SKM-1 (cell line): ENCODE measurements around the gene NELFB.

ENCODE experiments used
- DNase-seq: peaks from one replicate; lab custom pipeline; 2025; ENCODE audit not compliant: unreplicated experiment; lab: John Stamatoyannopoulos, UW

Gene NELFB

DNA sequence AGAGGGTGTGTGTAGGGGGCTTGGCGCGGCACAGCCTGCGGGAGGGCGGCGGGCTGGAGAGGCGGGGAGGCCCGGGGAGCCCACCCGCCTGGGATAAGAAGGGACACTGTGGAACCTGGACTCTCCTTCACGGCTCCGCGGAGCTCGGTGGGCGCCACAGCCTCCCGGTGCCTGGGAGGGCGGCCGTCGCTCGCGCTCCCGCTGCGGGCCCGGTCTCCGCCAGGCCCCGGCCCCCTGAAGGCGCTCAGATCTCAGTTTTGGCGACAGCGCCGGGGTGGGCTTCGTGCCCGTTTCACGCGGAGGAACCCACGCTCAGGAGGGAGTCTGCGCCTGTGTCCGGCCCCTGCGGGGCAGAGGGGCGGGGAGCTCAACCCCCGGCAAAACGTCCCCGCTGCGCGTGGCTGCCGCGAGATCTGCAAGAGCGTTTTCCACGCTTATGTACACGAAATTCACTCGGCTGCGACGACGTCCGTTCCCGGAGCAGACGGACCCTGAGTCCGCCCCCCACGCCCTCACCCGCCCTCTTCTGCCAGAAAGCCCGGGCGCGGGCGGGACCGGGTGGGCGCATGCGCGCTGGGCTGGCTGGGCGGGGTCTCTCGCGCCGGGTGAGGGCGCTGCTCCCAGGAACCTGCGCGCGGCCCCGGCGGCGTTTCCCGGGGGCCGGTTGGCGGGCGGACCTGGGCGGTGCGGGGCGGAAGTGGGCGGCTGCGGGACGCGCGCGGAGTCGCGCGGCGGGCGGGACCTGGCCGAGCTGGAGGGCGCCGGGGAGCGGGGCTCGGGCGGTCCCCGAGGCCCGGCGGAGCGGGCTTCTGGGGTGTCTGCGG, at the start of gene NELFB:
NELFB (plus strand) TSS at position 704 of the 824 bp plus-strand sequence.
- DNase-seq = peak; percentile 70

DNA sequence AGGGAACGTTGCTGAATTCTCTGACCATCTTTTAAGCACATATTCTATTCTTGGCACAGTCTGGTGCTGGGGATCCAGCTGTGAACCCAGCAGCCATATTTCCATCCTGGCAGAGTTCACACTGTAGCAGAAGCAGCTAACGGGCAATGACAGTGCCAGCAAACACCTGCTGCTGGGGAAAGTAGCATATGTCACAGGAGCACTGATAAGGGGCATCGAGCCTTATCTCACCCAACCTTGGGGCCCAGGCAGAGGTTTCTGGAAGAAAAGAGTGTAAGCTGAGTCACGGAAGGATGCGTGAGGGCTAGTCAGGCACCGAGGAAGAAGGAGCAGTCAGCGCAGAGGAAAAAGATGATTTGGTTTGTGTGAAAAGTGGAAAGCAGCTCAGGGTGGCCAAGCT, 48.5 kb upstream of the NELFB start:
- DNase-seq = no peak

DNA sequence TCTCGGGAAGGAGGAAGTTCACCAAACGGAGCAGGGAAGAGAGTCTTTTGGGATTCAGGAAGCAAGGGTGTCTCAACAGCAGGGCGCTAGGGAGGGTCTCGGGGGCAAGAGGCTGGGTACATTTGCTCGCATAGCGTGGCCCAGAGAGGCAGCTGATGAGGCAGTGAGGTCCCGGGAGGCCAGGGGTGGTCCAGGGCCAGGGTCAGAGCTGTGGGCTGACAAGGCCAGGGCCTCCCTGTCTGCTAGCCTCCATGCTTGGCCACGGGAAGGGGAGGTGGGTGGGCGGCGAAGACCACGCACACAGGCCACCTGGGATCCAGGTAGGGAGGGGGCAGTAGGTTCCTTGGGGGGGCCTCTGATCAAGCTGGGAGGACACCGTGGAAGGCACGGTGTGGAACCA, 43.6 kb upstream of the NELFB start:
- no peak for DNase-seq

DNA sequence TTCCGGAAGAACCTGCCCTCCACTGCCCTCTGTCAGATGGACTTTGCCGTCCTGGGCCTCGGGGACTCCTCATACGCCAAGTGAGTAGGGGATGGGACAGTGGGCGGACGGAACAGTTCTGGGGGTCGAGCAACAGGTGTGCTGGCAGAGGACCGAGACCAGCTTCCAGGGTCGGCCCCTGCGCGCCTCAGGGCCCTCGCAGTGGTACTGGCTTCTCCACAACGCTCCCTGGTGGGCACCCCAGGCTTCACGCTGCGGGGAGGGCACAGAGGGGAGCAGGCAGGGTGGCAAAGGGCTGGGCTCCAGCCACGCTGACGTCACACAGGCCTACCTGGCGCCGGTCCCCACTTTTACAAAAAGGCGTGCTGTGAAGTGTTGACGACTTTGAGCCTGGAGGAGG, 42.6 kb upstream of the NELFB start:
- no peak for DNase-seq

DNA sequence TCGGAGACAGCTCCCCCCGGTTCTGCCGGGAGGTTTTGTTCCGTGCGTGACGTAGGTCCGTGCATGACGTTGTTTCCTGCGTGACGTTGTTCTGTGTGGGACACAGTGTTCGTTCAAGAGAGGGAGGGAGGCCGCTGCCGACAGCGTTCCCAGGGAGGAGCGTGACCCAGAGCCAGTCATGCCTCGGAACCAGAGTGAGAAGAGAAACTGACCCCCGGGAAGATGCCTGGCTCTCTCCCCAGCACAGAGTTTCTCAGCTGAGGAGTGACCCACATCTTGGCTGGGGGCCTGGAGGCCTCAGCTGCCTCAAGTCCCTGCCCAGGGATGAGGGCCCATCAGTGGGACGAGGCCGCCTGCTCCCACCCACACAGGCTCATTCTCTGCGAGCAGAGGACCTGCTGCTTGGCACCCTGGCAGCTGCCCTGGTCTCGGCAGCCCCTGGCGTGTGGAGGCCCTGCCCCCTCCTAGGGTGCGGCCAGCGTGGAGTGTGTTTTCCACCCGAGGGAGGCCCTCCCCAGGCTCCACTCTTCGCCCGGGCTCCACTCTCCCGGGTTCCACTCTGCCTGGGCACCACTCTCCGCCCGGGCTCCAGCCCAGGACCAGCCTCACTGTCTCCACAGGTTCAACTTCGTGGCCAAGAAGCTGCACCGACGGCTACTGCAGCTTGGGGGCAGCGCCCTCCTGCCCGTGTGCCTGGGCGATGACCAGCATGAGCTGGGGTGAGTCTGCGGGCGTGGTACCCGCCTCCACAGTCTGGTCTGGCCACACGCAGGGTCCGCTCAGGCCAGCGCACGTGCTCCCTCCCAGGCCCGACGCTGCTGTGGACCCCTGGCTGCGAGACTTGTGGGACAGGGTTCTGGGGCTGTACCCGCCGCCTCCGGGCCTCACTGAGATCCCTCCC, 41.7 kb upstream of the NELFB start:
- DNase-seq = no peak

DNA sequence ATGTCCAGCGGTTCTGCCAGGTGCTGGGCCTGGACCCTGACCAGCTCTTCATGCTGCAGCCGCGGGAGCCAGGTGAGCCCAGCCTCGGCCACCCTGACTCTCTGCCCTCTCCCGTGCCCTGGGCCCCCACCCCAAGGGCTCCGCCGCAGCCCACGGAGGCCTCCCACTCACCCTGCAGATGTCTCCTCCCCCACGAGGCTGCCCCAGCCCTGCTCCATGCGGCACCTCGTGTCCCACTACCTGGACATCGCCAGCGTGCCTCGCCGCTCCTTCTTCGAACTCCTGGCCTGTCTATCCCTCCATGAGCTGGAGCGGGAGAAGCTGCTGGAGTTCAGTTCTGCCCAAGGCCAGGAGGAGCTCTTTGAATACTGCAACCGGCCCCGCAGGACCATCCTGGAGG, 40.5 kb upstream of the NELFB start:
- no peak for DNase-seq

DNA sequence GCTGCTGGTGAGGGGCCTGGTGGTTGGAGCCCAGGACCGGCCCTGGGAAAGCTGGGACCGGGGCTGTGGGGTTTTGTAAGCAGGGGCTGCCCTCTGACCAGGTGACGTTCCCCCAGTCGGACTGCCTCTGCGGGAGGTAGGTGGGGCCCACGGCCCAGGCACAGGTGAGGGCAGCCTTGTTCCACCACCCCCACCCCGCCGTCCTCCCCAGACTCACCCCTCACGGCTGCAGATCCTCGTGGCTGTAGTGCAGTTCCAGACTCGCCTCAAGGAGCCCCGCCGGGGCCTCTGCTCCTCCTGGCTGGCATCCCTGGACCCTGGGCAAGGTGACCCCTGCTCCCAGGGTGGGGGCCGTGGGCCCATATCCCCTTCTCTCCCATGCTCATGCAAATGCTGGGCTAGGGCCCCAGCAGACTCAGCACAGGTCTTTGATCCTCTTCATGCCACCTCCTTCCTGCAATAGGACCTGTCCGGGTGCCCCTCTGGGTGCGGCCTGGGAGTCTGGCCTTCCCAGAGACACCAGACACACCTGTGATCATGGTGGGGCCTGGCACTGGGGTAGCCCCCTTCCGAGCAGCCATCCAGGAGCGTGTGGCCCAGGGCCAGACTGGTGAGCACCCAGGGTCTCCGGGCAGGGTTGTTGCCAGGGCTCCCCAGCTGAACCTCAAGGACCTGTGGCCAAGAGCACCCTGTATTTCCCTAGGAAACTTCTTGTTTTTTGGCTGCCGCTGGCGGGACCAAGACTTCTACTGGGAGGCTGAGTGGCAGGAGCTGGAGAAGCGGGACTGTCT, 39.7 kb upstream of the NELFB start:
- DNase-seq = no peak

DNA sequence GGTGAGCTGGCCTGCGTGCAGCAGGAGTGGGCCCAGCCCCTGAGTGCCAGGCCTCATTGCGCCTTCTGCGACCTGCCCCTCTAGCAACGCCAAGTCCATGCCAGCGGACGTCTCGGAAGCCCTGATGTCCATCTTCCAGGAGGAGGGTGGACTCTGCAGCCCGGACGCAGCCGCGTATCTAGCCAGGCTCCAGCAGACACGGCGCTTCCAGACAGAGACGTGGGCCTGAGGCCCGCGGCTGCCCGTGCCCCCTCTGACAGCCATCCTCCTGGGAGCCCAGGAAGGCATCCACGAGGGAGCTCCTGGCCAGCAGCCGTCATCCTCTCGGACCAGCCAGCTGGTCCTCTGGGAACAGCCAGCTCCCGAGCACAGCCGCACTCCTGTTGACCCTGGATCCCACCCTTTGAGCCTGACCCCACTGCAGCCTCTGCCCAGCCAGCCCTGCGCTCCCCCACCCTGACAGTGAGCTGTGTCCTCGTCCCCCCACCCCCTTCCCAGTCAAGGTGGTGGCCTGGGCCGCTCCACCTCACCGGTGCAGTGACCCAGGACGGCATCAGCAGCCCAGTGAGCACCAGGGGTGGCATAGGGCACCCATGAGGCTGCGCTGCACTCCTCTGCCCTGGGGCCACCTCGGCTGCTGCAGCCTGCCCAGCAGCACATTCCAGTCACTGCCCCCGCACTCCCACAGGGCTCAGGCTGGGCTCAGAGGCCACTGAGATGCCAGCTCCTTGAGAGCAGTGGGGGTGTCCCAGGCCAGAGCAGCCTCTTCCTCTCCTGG, 38.8 kb upstream of the NELFB start:
- DNase-seq = no peak

DNA sequence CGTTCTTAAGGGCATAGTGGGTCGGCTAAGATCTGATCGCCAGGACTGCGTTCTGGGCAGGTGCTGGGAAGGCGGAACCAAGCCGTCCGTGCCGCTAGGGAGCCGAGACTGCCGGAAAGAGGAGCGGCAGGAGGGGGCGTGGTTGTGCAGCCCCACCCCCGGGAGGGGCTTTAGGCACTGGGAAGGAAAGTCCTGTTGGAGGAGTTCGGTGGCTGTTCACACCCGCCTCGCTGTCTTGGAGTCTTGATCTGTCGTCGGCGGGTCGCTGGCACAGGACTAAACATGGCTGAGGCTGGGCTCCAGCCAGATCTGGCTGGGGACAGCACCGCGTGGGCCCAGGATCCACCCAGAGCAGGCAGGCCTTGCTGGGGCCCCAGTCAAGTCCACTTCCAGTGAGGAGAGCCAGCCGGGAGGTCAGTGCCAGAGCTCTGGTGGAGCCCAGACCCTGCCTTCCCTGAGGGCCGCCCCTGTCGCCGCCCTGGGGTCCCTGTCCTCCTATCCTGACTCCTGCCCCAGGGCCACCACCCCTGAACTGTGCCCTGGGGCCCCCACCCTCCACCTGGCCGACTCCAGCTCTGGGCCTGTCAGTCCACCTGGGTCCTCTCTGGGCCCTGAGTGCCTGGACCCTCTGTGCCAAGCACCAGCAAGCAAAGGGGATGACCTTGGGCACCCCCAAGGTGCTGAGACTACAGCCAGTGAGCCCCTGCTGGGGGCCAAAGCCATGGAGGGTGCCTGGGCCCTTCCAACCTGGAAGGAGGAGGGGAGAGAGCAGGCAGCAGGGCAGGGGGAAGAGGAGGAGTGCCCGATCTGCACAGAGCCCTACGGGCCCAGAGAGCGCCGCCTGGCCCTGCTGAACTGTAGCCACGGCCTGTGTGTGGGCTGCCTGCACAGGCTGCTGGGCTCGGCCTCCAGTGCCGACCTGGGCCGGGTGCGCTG, 37.6 kb upstream of the NELFB start:
- DNase-seq = no peak

DNA sequence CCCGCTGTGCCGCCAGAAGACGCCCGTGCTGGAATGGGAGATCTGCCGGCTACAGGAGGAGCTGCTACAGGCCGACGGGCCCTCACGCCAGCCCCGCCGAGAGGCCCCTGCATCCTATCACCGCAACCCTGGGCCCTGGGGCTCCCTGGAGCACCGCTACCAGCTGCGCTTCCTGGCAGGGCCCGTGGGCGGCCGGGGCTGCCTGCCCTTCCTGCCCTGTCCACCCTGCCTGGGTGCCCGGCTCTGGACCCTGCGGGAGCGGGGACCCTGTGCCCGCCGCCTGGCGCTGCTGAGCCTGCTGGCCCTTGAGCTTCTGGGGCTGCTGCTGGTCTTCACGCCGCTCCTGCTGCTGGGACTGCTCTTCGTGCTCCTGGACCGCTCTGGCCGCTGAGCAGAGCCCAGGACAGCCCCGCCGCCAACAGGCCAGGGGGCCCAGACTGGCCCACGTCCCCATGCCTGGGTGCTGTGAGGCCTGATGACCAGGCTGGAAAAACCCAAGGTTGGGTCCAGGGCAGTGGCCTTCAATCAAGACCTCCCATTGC, 36.8 kb upstream of the NELFB start:
- DNase-seq = no peak

DNA sequence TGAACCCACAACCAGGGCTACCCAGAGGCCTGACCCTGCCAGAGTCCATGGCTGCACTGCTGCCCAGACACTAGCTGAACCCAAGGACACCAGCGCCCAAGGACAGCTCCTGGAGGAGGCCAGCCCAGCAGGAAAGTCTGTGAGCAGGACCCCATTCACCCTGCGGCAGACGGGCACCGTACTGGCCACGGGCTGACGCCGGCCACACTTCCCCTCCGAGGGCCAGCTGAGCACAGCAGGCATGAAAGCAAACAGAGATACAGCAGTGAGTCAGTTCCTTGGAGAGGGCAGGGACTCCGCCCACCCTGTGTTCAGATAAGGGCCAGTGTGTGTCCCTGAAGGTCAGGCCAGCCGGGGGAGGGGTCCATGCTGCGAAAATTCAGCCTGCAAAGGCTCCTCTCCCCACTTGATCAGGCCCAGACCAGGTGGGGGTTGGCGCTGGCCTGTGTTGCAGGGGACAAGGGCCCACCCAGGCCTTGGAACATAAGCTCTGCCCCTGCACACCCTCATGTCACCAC, 36.3 kb upstream of the NELFB start:
- no peak for DNase-seq

DNA sequence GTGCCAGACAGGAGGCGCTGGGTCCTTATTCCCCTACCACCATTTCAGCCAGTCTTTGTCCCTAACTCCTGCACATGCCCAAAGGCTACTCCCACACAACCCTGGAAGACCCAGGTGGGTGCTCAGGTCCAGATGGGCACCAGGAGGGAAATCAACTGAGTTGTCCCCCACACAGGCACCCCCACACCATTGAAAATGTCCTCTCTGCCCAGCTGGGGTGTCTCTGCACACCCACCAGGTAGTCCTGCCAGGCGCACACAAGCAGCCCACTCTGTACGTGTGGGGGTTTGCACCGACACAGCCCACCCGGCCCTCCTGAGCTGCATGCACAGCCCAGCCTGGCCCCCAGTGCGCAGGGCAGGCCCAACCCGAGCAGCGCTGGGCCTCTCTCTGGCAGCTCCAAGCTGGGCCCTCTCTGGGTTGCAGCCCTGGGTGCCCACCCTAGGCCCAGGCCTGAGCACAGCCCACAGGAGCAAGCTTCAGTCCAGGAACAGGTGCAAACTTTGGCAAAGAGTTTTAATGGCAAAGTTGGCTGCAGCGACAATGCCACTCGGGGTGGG, 35.3 kb upstream of the NELFB start:
- DNase-seq = no peak

DNA sequence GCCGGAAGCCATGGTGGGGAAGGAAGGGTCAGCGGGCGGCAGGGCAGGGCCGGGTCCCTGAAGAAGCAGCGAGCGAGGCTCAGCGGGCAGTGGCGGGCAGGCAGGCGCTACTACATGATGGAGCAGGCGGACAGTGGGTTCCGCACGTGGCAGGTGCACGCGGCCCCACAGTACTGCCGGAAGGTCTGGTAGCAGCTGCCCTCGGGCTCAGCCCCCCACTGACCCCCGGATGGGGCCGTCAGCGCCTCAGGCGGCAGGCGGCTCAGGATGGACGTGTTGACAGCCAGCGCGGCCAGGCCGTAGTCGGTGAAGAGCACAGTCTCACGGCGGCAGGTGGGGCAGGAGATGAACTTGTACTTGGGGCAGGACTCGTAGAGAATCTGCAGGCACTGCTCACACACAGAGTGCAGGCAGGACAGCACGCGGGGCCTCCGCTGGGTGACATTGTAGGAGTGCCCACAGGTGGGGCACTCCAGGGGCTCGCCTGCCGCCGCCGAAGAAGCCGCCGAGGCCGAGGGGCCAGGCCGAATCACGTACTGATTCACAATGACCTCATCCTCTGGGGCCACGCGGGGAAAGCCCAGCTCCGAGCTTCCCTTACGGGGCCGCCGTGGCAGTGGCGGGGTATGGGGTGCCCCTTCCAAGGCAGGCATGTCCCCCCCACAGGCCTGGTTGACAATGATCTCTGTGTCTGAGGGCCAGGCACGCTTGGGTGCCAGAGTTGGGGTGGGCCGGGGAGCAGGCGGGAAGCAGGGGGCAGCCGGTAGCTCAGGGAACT, 34.6 kb upstream of the NELFB start:
- no peak for DNase-seq

DNA sequence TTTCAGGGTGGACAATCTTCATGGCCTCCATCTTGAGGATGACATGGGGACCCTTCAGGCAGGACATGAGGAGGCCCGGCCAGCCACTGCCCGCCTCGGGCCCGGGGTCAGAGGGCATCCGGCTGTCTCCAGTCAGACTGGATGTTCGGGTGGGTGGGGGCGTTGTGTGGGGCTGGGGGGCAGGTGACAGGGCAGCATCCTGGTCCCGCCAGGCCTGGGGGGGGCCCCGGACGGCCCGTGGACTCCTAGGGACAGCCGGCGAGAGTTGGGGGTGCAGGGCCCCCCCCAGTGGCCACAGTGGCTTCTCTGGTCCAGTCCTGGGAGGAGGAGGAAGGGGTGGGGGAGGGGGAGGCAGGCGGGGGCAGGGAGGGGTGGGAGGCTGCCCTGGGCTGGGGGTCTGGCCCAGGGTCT, 34.0 kb upstream of the NELFB start:
- no peak for DNase-seq

DNA sequence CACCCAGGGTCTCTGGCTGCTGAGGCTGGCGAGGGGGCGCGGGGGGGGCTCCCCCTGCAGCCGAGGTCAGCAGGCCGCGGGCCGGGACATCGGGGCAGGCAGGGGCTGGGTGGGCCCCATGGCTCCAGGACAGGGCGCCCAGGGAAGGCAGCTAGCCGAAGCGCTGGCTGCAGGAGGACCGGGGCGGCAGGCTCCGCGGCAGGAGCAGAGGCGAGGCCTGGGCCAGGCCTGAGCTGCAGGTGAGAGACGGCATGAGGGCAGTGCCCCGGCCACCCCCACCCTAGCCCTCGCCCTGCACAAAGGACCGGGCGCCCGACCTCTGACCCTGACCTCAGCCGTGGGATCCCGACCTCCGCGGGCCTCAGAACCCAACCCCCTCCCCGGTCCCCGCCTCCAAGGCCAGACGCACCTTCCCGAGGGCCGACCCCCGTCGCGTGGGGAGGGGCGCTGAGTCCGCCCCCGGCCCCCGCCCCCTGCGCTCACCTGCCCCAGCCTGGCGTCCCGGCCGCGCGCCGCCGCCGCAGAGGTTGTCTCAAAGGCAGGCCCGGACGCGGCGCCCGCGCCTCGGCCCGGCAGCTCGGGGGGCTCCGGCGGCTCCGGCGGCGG, 33.5 kb upstream of the NELFB start:
- no peak for DNase-seq

DNA sequence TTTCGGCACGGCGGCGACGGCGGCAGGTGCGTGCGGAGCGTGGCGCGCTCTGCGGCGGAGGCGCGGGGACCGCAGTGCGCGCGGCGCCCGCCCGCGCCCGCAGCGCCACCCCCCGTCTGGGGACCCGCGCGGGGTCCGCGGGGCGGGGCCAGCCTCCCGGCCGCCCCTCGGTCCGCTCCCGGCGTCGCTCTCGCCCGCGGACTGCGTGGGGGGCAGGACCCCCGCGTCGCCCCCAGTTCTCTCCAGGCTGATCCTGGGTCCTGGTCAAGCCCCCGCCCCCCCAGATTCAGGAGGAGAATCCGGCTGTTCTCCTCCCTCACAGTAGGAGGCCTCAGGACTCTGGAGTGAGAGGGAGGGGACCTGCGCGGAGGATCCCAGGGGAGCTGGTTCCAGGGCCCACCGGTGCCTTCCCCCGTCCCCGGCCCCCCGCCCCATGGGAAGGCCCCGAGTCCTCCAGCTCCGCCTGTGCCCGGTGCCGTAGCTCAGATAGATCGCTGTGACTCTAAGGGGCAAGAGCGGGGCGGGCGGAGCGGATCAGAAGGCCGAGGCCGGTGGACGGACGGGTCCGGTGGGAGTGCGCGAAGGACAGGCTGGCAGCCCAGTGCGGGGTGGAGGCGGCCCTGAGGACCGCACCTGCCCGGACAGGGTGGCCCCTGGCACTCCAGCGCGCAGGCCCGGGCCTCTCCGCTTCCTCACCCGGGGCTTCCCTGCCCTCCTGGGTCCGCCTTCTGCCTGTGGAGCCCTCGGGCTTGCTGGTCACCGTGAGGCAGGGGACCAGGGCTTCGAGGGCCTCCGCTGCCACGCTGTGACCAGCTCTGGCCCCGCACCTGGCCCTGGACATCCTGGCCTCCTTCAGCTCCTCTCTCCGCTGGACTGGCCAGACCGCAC, 32.7 kb upstream of the NELFB start, which contains the start of gene RNF208:
RNF208 (minus strand) TSS at position 51 of the 888 bp plus-strand sequence. CDS start 1,028 bp downstream, outside the sequence.
- DNase-seq = no peak
